HTERT RPE-1 (cell line): Measurements from ENCODE around the gene WEE2.

ENCODE experiments used
- in situ Hi-C: fragments of 300-500 bp; cut with MboI; formaldehyde crosslinking; loops from 4 replicates; pipeline ENCODE4 v1.14.3; 2020; ENCODE audit warnings: low sequenced_read_pairs

Gene WEE2

GRCh38 chr7:141708351-141708750 is at the start of gene WEE2:
WEE2 (plus strand) TSS chr7:141708353; CDS start chr7:141708759, 406 bp downstream.
- in situ Hi-C loops = no loop called here

DNA sequence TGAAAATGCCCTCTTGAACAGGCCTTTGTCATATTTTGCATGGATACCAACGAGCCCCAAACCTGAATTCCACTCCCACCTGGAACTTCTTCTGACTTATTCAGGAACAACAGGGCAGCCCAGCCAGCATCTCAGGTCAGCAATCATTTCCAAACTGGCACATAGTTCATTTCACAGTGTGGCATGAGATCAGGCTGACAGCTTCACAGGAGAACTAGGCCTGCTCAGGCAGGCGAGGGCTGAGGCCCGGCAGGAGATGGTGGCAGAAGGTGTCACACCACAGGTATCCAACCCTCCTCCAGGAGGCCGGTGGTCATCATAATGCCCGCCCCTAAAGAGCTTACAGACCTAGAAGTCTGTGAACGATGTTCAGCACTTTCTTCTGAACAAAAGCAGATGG is 48.7 kb upstream of the WEE2 start:
- in situ Hi-C loops = no loop called here

GRCh38 chr7:141660259-141660658 is 47.9 kb upstream of the WEE2 start:
- in situ Hi-C loops = no loop called here

GRCh38 chr7:141663081-141663849 is 44.9 kb upstream of the WEE2 start:
- in situ Hi-C loops = no loop called here

DNA sequence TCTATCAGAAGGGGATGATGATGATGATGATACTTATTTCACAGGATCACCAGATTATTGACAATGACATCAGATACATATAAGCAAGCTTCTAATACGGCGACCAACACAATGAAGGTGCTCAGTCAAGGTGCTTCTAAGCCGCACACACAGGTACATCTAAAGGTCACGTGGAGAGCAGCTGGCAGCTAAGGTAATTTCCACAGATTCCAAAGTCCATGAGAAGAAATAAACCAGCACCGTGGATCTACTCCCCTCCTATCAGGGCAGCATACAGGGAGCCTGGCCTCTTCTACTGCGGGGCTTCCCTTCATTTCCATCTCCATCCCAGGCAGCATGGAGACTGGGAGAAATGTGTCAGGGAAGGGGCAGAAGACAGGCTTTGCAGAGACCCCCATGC is 43.7 kb upstream of the WEE2 start:
- in situ Hi-C loops = no loop called here

- in situ Hi-C loops = no loop called here
Observed at GRCh38 chr7:141665208-141666035, 42.7 kb upstream of the WEE2 start.

DNA sequence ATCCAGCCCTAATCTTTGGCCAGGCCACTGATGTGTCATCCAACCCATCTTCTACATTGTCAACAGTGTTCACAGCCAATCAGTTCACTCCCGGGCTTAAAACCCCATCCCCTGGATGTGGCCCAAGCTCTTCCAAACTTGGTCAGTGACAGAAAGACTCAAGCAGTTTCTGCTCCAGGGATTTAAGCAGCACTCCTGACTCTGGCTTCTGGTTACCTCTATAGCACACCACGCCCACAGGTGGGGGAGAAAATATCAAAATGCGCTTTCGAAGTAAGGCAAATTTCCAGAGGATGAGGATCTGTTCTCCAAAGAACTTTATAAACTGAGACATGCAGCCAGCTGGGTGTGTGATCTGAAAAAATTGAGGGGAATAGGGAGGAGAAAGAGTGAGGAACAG is 42.1 kb upstream of the WEE2 start:
- in situ Hi-C loops = no loop called here

DNA sequence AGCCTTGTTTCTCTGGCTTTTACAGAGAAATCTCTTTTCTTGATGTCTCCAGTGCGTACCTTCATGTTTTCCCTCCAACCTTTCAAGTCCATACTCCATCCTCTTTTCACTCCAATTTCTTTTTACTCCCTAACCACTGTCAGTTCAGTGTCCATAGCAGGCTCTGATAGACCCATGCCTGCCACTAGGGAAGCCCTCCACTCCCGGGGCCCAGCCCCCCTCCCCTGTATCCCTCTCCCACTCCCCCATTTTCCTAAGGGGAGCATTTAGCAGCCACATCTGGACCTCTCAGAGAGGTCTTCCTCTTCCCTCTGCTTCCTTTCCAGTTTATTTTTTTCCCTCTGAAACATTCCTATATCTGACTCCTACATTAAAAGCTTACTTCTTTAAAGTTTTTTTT is 39.3 kb upstream of the WEE2 start:
- in situ Hi-C loops = no loop called here

- in situ Hi-C loops = no loop called here
Observed at GRCh38 chr7:141671705-141672496, 36.3 kb upstream of the WEE2 start.

GRCh38 chr7:141673346-141673745 is 34.8 kb upstream of the WEE2 start:
- in situ Hi-C loops = no loop called here

- in situ Hi-C loops = no loop called here
Observed at GRCh38 chr7:141674171-141674671, 33.9 kb upstream of the WEE2 start.

DNA sequence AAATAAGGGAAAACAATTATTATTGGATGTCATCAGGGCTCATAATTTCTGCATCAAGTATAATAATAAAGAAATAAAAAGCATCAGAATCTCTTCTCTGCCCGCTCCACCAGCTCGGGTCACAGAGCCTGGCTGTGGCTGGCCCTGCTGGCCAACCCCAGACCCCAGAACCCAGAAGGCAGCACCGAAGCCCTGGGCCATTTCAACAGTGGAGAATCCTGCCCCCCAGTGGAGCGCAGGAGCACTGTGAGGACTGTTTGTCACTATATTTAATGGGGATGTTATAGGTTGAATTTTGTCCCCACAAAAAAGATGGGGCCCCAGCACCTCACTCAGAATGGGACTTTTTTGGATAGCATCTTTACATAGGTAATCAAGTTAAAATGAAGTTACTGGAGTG is 33.5 kb upstream of the WEE2 start:
- in situ Hi-C loops = no loop called here

- in situ Hi-C loops = no loop called here
Observed at GRCh38 chr7:141675436-141676215, 32.5 kb upstream of the WEE2 start.

GRCh38 chr7:141676618-141677017 is 31.5 kb upstream of the WEE2 start:
- in situ Hi-C loops = no loop called here

GRCh38 chr7:141679014-141679413 is 29.1 kb upstream of the WEE2 start:
- in situ Hi-C loops = no loop called here

- in situ Hi-C loops = no loop called here
Observed at GRCh38 chr7:141685285-141686023, 22.7 kb upstream of the WEE2 start.

DNA sequence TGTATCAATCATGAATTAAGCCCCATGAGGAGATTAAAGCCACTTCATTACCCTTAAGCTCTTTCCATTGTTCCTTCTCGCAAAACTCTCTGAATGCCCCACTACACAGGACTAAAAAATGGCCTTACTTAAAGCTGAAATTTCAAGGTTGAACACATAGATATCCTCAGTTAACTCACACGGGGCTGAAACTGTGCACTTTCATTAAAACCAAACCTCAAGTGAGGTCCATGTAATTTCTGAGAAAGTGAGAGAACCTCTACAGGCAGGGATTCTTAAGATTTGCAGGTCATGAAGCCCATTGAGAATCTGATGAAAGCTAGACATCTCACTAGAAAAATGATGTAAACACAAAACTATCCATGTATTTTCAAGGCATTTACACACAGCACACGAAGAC is 22.1 kb upstream of the WEE2 start:
- in situ Hi-C loops = no loop called here

DNA sequence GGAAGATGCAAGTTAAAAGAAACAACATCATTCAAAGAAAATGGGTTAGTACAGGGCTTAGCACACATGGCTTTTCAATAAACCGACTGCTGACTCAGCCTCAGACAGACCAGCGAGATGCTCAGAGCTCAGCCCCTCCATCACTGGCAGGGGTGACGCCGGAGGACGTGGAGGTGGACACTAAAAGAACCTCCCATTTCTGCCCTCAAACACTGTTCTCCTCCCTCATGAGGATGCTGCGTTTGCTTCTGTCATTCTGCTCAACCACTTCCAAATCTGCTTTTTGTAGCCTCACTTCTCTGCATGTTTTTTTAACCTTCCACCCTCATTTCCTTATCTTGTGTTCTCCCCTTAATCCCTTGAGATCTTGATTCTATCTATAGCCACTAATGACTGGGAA is 21.5 kb upstream of the WEE2 start:
- in situ Hi-C loops = no loop called here

- in situ Hi-C loops = no loop called here
Observed at GRCh38 chr7:141688043-141688442, 20.1 kb upstream of the WEE2 start.
